NCI-H226 (cell line): Measurements from ENCODE around the gene FASN.
A peak's percentile ranks its signal among the peaks of the same experiment; 100 is the strongest.

ENCODE experiments used
- DNase-seq: peaks from one replicate; pipeline ENCODE4 v3.0.0-alpha.2; 2015

Gene FASN

DNA sequence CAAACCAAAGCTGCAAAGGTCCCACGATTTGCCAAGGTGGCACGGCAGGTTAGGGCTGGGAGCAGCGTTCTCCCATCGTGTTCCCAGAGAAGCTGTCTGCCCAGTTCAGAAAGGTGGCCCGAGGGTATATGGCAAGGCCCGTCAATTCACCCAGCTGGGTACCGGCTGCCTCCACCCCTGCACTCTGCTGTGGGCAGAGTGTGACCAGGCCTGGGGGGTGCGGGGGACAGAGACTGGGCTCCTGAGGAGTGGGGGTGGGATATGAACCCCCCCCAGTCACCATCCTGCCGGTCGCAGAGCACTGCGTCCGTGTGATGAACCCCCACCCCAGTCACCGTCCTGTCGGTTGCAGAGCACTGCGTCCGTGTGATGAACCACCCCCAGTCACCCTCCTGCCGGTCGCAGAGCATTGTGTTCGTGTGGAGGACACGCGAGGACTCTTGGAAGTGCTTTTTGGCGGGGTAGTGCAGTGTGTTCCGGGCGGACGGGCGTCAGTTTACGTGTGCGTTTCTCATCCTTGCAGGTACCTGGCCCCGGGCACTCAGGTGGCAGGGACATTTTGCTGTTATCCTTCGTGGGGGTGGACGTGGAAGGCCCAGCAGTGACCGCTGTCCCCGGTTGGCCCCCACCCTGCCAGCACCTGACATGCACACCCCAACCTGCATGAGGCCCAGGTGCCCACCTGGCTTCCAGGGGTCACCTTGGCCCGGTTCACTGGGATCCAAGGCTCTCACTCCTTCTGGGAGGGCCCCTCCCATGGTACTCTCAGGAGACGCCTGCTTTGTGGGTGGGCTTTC lies 2.7 kb upstream of the FASN start:
- no peak for DNase-seq

DNA sequence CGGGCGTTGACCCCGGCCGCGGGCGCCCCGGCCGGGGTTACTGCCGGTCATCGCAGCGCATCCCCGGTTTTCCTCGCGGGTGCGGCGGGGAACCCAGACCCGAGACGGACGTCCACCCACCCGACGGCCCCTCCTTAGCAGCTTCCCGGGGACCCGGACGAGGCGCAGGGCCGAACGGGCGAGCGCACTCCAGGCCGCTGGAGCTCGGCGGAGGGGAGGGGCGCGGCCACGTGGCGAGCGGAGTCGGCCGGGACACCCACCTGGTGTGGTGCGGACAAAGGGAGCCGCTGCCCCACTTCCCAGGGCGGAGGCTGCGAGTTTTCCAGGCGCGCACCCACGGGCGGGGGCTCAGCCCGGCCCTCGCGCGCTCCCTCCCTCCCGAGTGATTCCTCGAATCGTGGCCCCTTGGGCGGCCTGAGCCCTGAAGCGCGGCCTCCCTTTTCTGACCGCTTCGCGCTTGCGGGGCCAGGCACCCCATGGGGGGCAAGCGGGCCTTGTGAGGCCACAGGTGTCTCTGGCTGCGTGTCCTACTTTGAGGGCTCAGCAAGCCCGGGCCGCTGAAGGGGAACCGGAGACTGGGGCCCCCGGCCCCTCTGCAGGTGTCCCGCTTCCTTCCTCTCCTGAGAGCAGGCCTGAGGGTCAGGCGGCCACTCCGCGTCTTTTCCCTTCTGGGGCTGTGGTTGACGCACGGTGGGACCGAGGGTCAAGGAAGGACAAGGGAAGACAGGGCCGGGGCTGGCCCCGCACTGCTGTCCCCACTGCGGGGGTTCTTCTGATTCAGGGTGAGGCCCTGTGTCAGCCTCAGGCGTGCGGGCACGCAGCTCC lies 1.1 kb upstream of the FASN start:
- no peak for DNase-seq

- DNase-seq: no peak
Observed at GRCh38 chr17:82097919-82098168, 192 bp downstream of the FASN start.

DNA sequence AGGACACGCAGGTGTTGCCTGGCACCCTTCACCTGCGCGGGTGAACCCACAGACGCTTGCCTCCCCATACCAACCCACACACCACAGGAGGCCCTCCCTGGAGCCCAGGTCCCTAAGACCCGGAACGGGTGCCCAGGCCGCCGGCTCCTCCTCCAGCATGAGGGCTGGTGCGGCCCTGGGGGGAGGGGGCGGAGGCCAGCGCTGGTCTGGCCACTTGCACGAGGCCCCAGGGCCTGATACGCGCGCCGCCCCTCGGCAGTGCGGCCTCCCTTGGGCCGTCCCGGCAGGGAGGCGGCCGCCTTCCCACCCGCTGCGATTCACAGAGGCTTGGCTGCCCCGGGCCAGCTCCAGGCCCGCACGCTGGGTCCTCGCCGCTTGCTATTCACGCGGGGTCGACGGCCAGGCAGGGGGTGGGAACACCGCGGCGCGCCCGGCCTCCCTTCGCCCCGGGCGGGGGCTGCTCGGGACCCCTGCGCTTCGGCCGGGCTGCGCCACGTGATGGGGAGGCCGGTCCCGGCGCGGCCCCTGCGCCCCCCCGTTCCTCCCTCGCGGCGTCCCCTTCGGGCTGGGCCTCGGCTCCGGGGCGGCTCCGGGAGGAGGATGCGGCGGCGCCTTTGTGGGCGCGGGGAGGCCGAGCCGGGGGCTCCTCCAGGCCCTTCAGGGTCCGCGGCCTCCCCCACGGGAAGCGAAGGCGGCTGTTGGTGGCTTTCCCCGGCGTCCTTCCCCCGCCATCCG lies 685 bp downstream of the FASN start:
- DNase-seq: peak; percentile 53

DNA sequence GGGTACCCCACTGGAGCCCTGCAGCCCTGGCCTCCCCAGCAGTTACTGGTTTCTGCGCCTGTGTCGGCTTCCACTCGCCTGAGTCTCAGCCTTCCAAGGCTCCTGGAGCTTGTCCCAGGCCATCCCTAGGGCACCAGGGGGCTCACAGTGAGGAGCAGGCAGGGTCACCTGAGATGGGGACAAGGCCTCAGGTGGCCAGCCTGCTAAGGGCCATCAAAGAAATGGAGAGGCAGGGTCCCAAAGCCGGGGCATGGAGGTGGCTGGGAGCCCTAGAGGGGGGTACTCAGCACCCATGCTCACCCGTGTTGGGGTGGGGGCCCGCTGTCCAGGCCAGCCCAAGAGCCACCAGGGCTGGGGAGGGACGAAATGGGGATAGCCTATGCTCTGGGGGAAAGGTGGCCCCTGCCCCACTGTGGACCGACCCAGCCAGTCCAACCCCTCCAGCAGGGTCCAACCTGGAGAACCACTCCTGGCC lies 1.3 kb downstream of the FASN start:
- no peak for DNase-seq

DNA sequence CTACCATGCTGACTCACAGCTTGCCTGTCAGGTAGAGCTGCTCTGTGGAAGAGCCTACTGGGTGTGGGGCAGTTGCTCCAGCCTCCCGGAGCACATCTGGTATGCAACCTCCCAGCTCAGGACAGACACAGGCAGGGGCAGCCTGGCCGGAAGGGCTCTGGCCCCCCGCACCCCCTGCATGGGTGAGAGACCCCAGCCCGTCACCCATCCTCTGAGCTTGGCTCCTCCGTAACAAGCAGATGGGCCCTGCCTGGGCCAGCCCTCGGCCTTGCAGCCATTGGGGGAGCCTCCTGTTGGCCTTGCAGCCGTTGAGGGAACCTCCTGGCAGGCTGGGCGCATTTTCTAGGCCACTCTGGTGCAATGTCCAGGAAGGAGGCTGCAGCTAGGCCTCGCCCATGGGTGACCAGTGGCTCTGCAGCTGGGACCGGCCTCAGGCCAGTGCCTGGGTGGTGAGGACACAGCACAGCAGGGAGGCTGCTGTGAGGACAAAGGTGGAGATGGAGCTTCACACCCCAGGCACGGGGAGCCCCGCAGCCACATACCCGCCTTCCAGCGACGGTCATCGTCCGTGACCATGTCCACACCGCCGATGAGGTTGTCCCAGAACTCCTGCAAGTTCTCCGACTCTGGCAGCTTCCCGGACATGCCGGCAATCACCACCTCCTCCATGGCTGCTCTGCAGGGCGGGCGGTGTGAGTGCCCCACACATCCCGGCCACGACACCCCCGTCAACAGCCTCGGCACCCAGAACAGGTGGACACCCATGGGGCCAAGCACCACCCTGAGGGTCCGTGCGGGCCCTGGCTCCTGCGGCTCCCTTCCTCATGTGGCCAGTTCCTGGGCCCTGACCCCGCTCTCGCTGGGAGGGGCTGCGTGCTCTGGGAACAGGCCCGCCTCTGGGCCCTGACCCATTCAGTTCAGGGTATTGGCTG lies 2.0 kb downstream of the FASN start:
- no peak for DNase-seq

DNA sequence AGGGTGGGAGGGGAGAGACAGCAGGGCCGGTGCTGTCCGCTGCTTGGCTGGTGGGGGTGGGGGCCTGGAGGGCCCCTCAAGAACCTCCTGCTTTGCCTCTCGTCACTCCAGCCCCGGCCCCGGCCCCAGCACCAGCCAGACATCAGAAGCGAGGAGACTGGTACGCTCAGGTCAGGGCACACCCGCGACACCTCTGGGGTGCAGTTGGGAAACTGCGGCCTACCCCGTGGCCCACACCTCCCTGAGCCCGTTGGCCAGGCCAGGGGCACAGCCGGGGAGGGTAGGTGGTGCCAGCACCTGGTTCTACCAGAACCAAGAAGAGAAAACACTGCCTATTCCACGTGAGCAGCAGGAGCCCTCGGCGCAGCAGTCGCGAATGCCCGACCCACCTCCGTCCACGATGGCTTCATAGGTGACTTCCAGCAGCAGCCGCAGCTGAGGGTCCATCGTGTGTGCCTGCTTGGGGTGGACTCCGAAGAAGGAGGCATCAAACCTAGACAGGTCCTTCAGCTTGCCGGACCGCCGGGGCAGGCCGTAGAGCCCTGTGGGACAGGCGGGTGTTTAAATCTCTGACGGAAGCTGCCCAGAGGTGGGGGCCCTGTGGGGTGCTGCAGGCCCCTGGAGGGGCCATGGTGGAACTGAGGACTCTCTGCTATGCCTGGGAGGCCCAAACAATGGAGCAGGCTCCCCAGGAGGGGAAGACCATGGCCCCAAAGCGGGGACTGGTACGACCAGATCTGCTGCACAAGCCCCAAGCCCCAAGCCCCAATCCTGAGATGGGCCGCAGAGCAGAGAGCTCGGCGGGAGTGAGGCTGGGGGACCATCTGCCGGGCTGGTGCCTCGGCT lies 2.9 kb downstream of the FASN start:
- DNase-seq: no peak

DNA sequence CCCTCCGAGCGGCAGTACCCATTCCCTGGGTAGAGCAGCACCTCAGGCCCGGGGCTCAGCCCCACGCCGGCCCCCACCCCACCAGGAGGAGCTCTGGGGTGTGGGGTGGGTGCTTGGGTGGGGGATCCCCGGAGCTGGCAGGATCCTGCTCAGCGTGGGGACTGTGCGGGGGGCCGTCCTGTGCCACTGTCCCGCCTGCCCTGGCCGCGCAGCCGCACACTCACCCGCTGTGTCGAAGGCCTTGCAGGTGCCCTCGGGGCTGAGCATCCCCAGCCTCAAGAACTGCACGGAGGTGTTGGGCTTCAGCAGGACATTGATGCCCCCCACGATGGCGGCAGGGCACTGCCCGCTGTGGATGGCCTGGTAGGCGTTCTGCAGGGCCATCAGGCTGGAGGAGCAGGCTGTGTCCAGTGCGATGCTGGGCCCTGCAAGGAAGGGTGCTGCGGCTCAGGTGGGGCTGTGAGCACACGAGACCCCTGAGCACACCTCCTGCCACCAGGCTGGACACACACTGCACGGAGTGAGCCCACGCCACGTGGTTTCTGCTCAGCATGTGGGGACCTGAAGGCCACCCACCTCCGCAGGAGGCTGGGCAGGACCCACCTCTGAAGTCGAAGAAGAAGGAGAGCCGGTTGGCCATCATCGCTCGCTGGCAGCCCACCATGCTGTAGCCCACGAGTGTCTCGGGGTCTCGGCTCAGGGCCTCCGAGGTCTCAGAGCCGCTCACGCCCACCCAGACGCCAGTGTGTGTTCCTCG lies 4.9 kb downstream of the FASN start:
- no peak for DNase-seq

- DNase-seq: no peak
Observed at GRCh38 chr17:82092628-82092994, 5.4 kb downstream of the FASN start.

- no peak for DNase-seq
Observed at GRCh38 chr17:82092094-82092586, 5.9 kb downstream of the FASN start.

GRCh38 chr17:82091264-82092066 lies 6.6 kb downstream of the FASN start:
- no peak for DNase-seq

GRCh38 chr17:82090549-82091263 lies 7.3 kb downstream of the FASN start:
- DNase-seq: no peak

DNA sequence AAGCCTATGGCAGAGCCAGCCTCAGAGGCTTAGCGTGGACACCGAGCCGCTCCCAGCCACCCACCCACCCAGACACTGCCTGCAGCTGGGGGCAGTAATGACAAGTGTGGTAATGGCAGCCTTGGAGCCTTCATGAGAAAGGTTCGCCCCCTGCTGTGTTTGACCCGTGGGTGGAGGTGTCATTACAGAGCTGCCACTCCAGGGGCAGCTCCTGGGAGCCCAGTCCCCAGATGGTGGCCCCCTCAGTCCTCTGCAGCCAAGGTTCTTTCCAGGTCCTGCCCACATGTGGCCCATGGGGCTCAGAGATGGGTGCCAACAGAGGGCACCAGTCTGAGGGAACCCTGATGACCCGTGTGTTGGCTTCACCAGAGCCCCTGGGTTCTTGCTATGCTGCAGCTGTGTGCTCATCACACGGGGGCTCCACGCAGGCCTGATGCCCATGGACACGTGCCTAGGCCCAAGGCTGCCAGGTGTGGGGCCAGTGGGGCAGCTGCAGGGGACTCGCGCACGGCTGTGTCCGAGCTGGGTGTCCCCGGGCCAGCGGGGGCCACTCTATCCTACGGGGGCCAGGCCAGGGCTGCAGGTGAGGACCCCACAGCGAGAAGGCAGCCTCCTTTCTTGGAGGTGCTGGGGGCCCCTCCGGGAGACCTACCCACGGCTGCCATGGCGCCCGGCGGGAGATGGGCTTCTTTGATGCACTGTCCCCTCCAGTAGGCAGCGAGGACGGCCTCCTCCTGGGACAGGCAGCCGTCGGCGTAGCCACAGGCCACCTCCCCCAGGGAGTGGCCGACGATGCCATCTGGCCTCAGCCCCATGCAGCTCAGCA lies 8.1 kb downstream of the FASN start:
- DNase-seq: no peak

GRCh38 chr17:82088838-82089722 lies 9.0 kb downstream of the FASN start:
- DNase-seq: no peak

GRCh38 chr17:82087961-82088837 lies 9.8 kb downstream of the FASN start:
- no peak for DNase-seq
